Lower lobe of right lung (tissue), 2 donors: ENCODE results near the gene STOX2. TPM values are rescaled to one million over a fixed set of nuclear protein-coding genes. Genes with fewer than 3 reads are reported as not detected.

ENCODE experiments used
- ATAC-seq, 2 donors: fragments of 200-7000 bp; cut with Tn5 transposase; one replicate each; pipeline ENCODE4 v1.9.1; 2020 to 2022; ENCODE audit warnings: mild to moderate bottlenecking in 2 of 2, moderate library complexity in 2 of 2
- DNase-seq: peaks from one replicate; pipeline ENCODE4 v3.0.0-alpha.2; 2020
- H3K27ac ChIP-seq: fragments of 200-600 bp; one replicate; pipeline ENCODE4 v1.8.0; 2022
- H3K27me3 ChIP-seq: fragments of 200-600 bp; one replicate; pipeline ENCODE4 v1.8.0; 2022; ENCODE audit warnings: low read depth
- H3K36me3 ChIP-seq: fragments of 200-600 bp; one replicate; pipeline ENCODE4 v1.8.0; 2022; ENCODE audit warnings: mild to moderate bottlenecking
- H3K4me1 ChIP-seq: fragments of 200-600 bp; one replicate; pipeline ENCODE4 v1.8.0; 2022
- H3K4me3 ChIP-seq: fragments of 200-600 bp; one replicate; pipeline ENCODE4 v1.8.0; 2022; ENCODE audit warnings: mild to moderate bottlenecking
- H3K9me3 ChIP-seq: fragments of 200-600 bp; one replicate; pipeline ENCODE4 v1.8.0; 2022
- CTCF ChIP-seq: fragments of 200-600 bp; IDR thresholded peaks from one replicate; pipeline ENCODE4 v1.8.0; 2022; ENCODE audit warnings: antibody characterized with exemption, mild to moderate bottlenecking
- intact Hi-C: fragments of 100-400 bp; cut with DNase I; formaldehyde crosslinking; loops from one replicate; pipeline ENCODE4 v1.11.0; 2022
- total RNA-seq: library from RNA; stranded (reverse); fragmentation: NEBNext Ultra II Directional; extraction: Animal tissue kit (Norgen Biotek cat#: 25700); gene quantifications from one replicate; pipeline ENCODE4 v1.2.1, GENCODE V29; 2021
- donor health status: DM: no; HTN: yes; CAD: no; lungs with severe emphysema.

Gene STOX2
- total RNA-seq, 1 donor from 2014 or later: 12.8 TPM

- no peak for TF ChIP-seq CTCF
- Histone ChIP-seq H3K4me3 (no peak overlapping the region), H3K27me3 (no peaks in the 10 kb centered on the region), H3K36me3 (no peaks in the 10 kb centered on the region), H3K9me3 (no peaks in the 10 kb centered on the region), H3K4me1 (no peaks in the 10 kb centered on the region), H3K27ac (no peak overlapping the region)
- DNase-seq: no peak
- ATAC-seq: no peak
- intact Hi-C loops: no loop called here
These were observed 7.5 kb downstream of the STOX2 start for GRCh38 chr4:183912585-183912984.

- Histone ChIP-seq H3K4me3 (no peak overlapping the region), H3K9me3 (no peaks in the 10 kb centered on the region), H3K36me3 (no peaks in the 10 kb centered on the region), H3K27me3 (no peaks in the 10 kb centered on the region), H3K27ac (no peak overlapping the region), H3K4me1 (no peaks in the 10 kb centered on the region)
- intact Hi-C loops: no loop called here
- ATAC-seq: no peak
- DNase-seq: no peak
- TF ChIP-seq CTCF: no peak
These were observed 10.9 kb downstream of the STOX2 start for GRCh38 chr4:183915976-183916375.

- ATAC-seq: no peak
- Histone ChIP-seq H3K27me3 (no peaks in the 10 kb centered on the region), H3K36me3 (no peaks in the 10 kb centered on the region), H3K27ac (no peak overlapping the region), H3K4me1 (no peaks in the 10 kb centered on the region), H3K9me3 (no peaks in the 10 kb centered on the region), H3K4me3 (no peak overlapping the region)
- DNase-seq: no peak
- TF ChIP-seq CTCF: no peak
- intact Hi-C loops: no loop called here
These were observed 13.6 kb downstream of the STOX2 start for GRCh38 chr4:183918696-183919095.

- DNase-seq (no peak), ATAC-seq (peak in 1 of 2 donors; percentile 47)
- intact Hi-C loops: no loop called here
These were observed 14.0 kb downstream of the STOX2 start for GRCh38 chr4:183919141-183919540.

GRCh38 chr4:183920512-183920911, 15.4 kb downstream of the STOX2 start:
- no peak for TF ChIP-seq CTCF
- H3K4me3 ChIP-seq: no peak overlapping the region
- no peaks in the 10 kb centered on the region for H3K4me1 ChIP-seq
- DNase-seq: no peak
- H3K27me3 ChIP-seq: no peaks in the 10 kb centered on the region
- H3K36me3 ChIP-seq: no peaks in the 10 kb centered on the region
- no peak overlapping the region for H3K27ac ChIP-seq
- no peaks in the 10 kb centered on the region for H3K9me3 ChIP-seq
- intact Hi-C loops: no loop called here
- no peak for ATAC-seq

More at GRCh38 chr4:183919141-183919540, 14.0 kb downstream of the STOX2 start:
- no peak for TF ChIP-seq CTCF
- Histone ChIP-seq H3K4me1 (no peaks in the 10 kb centered on the region), H3K27ac (no peak overlapping the region), H3K27me3 (no peaks in the 10 kb centered on the region), H3K9me3 (no peaks in the 10 kb centered on the region), H3K4me3 (no peak overlapping the region), H3K36me3 (no peaks in the 10 kb centered on the region)

GRCh38 chr4:183921335-183921734, 16.2 kb downstream of the STOX2 start:
- Histone ChIP-seq H3K4me1 (no peaks in the 10 kb centered on the region), H3K9me3 (no peaks in the 10 kb centered on the region), H3K4me3 (no peak overlapping the region), H3K27ac (no peak overlapping the region), H3K27me3 (no peaks in the 10 kb centered on the region), H3K36me3 (no peaks in the 10 kb centered on the region)
- TF ChIP-seq CTCF: no peak
- intact Hi-C loops: no loop called here
- DNase-seq (no peak), ATAC-seq (no peak)
